Cerebellar nuclear complex (tissue), 1 donor: Measurements from ENCODE around the gene ISCA1.

Source experiments
- DNase-seq, 2 experiments: peaks; one replicate each; lab custom pipeline; 2025; lab: John Stamatoyannopoulos, UW

Gene ISCA1

GRCh38 chr9:86230858-86231257 is 51.5 kb downstream of the ISCA1 start:
- DNase-seq = no peak

GRCh38 chr9:86222667-86223066 is 59.7 kb downstream of the ISCA1 start:
- DNase-seq = no peak

DNA sequence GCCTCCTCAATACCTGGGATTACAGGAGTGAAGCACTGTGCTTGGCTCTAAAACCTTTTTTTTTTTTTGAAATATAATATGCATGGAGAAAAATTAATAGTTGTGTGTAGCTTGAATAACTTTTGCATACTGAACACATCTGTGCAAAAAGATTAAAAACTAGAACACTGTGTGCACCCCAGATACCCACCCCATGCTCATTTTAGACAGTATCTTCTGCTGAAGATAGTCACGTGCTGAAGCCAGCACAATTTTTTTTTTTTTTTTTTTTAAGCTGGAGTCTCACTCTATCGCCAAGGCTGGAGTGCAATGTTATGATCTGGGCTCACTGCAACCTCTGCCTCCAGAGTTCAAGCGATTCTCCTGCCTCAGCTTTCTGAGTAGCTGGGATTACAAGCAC is 62.7 kb downstream of the ISCA1 start:
- no peak for DNase-seq

DNA sequence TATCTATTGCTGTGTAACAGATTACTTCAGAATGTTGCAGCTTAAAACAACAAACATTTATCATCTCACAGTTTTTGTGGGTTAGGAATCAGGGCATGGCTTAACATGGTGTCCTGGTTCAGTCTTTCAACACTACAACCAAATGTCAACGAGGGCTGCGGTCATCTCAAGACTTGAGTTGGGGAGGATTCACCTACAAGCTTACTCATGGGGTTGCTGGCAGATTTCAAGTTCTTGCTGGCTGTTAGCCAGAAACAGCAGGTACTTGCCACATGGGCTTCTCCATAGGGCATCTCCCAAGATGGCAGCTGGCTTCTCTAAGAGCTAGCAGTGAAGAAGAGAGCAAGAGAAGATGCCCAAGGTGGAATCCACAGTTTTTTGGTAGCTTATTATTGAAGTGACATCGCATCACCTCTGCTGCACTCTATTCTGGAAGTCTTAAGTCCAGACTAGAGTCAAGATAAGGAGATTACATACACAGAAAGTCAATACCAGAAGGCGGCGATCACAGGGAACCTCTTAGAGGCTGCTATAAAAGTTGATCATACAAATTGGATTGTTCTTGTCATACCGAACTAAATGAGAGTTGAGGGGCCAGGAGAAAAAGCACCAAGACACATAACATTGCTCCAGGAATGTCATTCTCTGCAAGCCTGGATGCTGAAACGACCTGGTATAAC is 65.1 kb downstream of the ISCA1 start:
- DNase-seq = no peak
